Caki2 (cell line): Measurements from ENCODE around the gene AFM. TPM values are rescaled to one million over a fixed set of nuclear protein-coding genes. Genes with fewer than 3 reads are reported as not detected.

Source experiments
- DNase-seq: peaks from one replicate; pipeline ENCODE4 v3.0.0-alpha.2; 2015; ENCODE audit warnings: low read depth
- in situ Hi-C: cut with HindIII; loops from 2 replicates; pipeline ENCODE4 v1.10.0; 2016; ENCODE audit warnings: low sequenced_read_pairs, low pct_unique_long_range_greater_than_20kb, mixed read lengths
- total RNA-seq: library from RNA; depleted of rRNA; stranded (reverse); fragments of >200 nt; shearing (Covaris generic); gene quantifications from 2 replicates; pipeline ENCODE4 v1.2.3, GENCODE V29; 2014; ENCODE audit warnings: low replicate concordance

AFM gene
- total RNA-seq, 1 experiment from 2014 or later: not detected

DNA sequence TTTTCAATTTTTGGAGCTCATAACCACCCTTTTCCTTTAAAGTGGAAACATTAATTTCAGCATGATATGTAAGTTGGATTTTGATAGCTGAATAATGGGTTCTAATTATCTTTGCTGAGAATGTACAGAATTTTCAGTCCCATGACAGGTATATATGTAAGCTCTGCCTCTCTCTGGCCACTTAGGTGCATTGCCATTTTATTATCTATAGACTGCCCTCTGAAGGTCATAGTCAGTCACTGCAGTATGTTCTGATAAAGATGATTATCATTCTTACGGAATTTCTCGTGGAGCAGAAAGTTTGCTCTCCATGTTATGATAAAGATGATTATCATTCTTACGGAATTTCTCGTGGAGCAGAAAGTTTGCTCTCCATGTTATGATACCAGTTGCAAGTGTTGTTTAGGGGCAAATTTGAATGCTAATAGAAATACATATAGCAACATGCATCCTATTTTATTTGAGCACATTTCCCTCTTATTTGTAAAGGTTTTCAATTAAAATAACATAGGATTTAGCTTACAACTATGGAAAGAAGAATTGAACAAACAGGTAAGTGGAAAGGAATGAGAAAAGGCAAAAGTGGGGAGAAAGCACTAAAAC, 35.1 kb upstream of the AFM start:
- in situ Hi-C loops: no loop called here
- peak; percentile 28 for DNase-seq

DNA sequence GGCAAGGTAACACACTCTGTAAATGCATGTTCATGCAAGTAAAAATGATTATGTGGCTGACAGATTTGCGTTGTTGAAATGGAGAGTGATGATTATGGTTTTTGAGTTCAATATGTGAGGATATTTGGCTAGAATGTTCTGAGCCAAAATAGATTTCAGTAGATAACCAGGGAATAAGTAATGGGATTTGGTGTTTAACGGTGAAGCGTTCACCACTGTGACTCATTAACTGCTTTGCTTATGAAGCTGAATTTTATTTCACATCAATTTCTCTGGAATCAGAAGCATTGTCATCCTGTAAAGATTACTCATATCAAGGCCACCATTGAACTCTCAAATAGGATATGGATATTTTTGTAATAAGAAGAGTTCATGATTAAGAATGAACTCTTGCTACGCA, 33.9 kb upstream of the AFM start:
- DNase-seq: no peak
- in situ Hi-C loops: no loop called here

DNA sequence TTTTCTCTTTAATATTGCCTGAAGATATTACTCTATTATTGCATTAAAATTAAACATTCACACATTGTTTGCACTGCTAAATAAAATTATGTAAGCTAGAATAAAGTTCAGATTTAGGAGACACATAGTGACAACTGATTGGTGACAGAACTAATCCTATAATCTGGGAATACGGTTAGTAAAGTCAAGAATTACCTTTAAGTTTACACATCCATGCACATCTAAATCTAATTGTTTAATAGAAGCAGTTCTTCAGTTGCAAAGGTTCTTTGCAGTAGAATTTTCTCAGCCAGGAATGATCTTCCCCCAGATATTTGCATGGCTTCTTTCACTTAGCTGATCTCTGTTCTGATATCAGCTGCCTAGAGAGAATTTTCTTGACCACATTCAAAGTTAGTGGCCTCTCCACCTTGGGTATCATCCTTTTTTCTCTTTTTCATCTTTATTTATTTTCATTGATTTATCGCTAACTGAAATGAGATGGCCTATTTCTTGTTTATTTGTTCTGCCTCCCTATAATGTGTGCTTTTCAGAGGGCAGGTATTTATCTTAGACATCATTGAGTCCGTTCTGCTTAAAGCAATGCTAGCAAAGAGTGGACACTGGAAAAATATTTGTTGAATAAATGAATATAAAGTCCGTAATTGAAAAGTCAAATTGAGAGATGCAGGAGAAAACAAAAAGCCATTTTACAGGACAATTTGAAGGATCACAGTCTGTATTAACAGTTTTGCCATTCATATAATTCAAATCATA, 32.9 kb upstream of the AFM start:
- in situ Hi-C loops: no loop called here
- no peak for DNase-seq

DNA sequence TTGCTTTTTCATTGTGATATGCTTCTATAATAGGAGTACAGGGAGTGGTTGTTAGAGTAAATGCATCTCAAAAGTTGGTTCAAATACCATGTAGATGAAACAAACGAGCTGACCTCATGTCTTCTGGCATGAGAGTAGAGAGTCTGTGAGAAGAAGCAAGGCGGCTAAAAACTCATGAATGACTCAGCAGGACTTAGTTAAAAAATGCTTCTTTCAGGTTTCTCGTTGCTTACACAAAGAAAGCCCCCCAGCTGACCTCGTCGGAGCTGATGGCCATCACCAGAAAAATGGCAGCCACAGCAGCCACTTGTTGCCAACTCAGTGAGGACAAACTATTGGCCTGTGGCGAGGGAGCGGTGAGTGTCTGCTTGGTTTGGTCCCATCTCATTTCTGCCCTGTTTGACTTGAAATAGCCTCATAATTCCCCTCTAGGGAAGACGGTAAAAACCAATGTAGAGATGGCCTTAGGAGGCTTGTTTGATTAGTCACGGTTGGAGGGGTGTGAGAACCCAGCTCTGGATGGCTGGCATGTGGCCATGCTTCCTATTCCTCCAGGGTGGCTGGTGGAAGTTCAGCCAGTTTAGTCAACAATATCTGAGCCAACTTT, 31.0 kb upstream of the AFM start:
- in situ Hi-C loops: no loop called here
- DNase-seq: peak; percentile 85

DNA sequence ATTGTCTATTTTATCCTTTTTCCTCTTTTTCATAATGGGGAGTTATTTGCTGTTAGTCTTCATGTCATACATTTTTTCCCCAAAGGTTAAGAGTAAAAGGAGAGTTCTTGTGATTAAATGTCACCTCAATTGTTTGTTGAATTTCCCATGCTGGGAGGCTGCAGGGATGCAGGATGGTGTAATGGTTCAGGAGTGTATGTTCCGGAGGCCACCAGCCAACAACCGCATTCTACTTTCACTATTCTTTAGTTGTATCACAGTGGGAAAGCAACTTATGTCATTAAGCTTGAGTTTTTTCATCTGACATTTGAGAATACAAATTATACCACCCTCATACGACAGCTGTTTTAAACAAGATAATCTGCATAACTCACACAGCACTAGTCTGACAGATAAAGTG, 30.1 kb upstream of the AFM start:
- DNase-seq: peak; percentile 4
- in situ Hi-C loops: no loop called here

DNA sequence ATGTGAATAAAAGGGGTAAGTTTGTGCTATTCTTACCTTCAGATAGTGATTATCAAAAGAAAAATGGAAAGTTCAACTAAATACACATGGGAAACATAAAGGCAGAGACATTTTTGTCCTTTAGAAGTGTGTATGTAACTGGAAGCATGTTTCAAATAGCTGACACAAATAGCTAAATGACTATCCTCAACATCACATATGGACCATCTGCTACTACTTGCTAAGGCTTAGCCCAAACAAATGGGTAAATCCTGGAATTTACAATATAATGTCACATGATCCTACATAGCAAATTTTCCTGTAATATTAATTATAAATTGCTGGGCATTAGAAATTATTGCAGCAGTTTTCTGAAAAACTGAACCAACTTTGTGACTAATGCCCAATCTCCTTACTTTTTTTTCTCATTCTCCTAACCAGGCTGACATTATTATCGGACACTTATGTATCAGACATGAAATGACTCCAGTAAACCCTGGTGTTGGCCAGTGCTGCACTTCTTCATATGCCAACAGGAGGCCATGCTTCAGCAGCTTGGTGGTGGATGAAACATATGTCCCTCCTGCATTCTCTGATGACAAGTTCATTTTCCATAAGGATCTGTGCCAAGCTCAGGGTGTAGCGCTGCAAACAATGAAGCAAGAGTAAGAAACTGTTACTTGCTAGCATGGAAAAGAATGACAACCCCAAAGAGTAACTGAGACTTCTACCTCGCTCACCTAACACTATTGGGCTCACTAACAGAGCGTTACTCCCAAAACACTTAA, 29.4 kb upstream of the AFM start:
- no peak for DNase-seq
- in situ Hi-C loops: no loop called here

DNA sequence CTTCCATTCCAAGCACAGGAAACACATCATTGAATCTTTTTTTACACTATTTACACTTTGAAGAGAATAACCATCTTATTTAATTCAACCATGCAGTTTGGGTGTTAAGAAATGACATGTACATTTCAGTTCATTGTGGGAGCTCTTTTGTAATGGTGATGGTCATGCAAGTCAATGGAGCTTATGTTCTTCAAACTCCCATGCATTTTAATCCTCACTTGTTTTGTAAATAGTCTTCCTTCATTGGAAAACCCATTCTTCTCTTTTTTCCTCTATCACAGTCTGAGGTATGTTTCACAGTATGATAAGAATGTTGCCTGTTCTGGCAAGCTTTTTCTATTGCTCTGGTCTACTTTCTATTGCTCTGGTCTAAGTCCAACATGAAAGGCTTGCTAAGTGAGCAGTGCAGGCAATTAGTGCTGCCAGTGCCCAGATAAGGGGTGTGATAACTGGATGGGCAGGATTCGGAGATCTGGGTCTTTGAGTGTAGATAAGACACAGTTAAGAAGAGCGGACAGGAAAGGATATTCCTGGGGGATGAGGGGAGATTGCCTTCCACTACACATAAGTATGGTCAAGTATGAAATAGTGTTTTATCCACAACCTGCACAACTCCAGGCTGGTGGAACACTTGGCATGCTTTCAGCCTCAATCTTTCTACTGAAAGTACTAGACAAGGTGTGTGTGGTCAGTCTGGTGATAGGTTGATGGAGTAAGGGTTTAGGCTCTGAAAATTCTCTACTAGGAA, 28.4 kb upstream of the AFM start:
- in situ Hi-C loops: no loop called here
- peak; percentile 3 for DNase-seq

DNA sequence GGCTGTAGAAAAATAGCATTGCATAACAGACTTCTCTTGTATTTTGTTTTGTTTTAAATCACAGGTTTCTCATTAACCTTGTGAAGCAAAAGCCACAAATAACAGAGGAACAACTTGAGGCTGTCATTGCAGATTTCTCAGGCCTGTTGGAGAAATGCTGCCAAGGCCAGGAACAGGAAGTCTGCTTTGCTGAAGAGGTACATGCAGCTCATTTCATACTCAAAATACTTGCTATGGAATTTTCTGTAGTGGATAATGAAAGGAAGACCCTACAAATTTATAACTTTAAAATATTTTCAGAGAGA, 27.9 kb upstream of the AFM start:
- DNase-seq: peak; percentile 33
- in situ Hi-C loops: no loop called here

DNA sequence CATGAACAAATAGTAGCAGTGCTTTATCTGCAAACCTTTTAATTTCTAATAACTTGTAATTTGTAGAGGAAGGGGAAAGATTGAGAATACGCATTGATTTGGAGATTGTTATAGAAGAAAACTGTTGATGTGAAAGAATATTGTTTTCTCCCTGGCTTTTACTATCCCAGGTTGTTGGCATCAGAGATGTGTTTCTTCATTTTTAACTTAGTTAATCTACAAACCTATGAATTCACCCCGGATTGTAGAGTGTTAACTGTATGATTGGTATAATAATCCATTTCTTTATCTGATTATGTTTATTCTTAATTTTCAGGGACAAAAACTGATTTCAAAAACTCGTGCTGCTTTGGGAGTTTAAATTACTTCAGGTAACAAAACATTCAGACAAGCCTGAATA, 26.6 kb upstream of the AFM start:
- DNase-seq: no peak
- in situ Hi-C loops: no loop called here

DNA sequence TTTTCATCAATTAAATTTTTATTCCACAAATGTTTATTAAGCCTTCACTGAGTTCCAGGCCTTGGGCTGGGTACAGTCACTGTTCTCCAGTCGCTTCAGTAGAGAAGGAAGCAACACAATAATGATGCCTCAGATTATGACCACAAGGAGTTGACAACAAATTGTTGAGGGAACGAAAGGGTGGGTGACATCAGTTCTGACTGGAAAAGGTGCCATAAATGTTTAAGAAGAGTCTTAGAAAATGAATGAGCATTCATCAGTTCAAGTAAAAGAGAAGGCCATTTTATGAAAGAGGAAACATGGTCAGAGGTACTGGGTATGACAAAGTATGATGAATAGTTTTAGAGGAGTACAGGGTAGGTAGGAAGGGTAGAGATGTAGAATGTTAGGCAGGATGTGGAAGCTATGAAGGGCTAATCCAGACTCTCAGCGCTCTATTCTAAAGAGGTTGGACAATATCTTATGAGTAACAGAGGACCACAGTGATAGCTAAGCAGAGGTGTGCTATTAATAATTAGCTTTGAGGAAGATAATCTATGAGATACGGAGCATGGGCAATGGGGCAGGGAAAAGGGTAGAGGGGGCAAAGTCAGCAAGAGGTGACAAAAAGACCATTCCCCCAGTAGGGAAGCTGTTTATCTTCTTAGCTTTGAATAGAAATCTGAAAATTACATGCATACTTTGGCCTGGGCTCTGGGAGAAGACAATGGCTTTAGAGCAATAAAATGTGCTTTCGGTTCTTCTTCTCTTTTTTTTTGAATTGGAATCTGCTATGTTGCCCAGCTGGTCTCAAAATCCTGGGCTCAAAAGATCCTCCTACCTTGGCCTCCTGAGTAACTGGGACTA, 25.1 kb upstream of the AFM start:
- DNase-seq: no peak
- in situ Hi-C loops: no loop called here

DNA sequence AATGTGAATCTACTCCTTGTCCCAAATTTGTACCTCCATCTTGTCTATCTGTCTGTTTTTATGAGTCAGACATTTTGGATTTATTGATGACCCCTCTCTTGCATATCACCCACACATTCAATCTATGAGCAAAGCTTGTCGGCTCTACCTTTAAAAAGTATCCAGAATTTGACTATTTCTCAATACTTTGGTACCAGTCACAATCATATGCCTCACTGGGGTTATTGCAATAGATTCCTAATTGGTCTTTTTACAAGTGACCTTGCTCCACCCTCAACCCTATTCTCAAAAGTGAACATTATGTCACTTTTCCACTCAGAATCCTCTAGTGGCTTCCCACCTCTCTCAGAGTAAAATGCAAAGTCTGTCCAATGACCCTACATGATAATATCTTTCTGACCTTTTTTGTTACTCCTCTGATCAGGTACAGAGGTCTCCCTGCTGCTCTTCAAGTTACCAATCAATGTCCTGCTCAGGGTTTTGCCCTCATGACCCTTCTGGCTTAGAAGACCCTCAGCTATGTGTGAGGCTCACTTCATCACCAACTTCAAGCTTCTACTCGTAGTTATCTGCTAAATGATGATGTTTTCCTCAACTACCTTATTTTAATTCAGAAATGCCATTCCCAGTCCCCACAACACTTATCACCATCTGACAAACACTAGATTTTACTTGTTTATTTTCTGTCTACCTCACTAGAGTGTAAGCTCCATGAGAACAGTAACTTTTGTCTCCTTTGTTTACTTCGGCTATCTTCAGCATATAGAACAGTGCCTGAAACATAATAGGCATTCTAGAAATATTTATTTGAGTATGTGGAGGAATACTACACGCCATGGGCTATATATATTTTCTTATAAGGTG, 23.1 kb upstream of the AFM start:
- DNase-seq: no peak
- in situ Hi-C loops: no loop called here

DNA sequence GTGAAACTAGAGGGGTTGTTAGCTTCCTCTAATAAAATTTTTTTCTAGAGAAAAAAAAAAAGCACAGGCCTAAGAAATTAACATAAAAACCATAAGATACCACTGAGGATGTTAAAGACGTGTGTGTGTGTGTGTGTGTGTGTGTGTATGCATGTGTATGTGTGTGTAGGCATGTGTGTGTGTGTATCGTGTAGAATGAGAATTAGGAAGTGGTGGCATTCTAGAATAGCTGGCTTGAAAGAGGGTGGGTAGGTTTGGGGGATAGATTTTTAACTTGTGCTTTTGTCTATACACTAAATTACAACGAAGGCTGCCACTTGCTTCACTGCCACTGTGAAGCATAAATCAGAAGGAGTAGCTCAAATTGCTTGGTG, 22.5 kb upstream of the AFM start:
- in situ Hi-C loops: no loop called here
- DNase-seq: no peak

DNA sequence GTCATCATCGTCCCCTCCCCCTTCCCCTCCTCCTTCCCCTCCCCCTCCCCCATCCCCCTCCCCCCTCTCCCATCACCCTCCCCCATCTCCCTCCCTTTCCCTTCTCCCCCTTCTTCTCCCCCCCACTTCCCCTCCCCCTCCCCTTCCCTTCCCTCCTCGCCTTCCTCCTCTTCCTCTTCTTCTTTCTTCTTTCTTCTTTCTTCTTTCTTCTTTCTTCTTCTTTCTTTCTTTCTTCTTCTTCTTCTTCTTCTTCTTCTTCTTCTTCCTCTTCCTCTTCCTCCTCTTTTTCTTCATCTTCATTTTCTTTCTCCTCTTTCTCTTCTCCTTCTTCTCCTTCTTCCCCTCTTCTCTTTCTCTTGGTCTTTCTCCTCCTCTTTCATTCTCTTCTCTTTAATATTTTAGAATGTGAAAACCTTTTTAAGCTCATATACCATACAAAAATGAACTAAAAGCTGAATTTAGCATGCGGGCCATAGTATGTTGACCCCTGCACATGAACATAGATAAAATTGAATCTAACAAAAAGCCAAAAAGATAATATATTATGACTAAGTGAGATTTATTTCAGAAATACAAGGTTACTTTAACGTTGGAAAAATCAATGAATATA, 20.5 kb upstream of the AFM start:
- in situ Hi-C loops: no loop called here
- no peak for DNase-seq

DNA sequence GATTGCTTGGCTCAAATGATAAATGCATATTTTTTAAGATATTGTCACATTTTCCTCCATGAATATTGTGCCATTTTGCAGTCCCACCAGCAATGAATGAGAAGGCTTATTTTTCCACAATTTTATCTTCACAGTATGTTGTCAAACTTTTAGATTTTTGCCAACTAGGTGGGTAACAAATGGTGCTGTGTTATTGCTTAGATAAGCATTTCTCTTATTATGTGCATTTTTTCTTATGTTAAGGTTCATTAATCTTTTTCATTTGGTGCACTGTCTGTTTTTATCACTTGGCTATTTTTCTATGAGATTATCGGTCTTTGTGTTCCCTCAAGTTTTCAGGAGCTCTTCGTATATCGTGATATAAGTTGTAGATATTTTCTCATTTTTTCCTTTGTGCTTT, 13.4 kb upstream of the AFM start:
- no peak for DNase-seq
- in situ Hi-C loops: no loop called here

DNA sequence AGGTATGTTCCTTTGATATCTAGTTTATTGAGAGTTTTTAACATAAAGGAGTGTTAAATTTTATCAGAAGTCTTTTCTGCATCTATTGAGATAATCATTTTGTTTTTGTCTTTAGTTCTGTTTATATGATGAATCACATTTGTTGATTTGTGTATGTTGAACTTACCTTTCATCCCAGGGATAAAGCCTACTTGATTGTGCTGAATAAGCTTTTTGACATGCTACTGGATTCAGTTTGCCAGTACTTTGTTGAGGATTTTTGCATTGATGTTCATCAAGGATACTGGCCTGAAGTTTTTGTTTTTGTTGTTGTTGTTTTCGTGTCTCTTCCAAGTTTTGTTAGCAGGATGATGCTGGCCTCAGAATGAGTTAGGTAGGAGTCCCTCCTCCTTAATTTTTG, 10.8 kb upstream of the AFM start:
- in situ Hi-C loops: no loop called here
- no peak for DNase-seq

DNA sequence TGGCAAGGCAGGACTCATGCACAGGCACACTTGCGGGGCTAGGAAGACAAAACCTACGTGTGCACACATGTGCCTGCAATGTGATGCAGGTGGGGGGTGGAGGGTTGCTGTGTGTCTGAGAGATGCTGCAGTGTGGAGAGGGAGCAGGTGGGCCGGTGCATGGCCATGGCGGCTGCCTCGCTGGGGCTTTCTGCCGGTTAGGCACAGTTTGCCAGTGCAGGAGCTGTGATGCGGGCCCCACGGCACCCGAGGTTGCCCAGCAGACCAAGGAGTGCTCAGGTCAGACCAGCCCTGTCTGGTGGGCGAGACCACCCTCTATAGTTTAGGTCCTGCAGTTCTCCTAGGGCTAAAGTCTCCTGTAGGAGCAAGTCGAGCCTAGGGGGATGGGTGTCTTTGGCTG, 4.4 kb upstream of the AFM start:
- DNase-seq: no peak
- in situ Hi-C loops: no loop called here

DNA sequence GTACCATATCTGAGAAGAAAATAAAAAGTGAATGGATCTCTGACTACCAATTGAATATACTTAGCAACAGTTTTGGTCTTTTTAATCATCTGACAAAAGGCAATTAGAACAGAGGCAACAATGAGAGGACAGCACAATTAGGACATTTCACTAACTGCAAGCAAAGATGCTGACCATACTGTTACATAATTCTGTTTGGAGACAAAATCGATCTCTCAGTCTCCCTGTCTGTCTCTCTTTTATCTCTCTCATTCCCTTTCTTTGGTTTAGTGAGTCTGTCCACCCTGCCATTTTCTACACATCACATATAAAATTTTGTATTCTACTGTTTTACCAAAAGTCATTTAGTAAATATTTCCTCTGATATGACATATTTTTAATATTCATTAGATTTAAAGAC, 2.2 kb upstream of the AFM start:
- in situ Hi-C loops: no loop called here

More for the DNA sequence above, 2.2 kb upstream of the AFM start:
- no peak for DNase-seq
